Endothelial cell (in vitro differentiated cells): Measurements from ENCODE around the gene SMIM20. TPM values are rescaled to one million over a fixed set of nuclear protein-coding genes. Genes with fewer than 3 reads are reported as not detected.
"Not testable (repeated sequence)": the region's sequence is repeated elsewhere in the genome, so short reads cannot be mapped to it uniquely, and the experiment has no call there.

Source experiments
- DNase-seq: peaks from one replicate; pipeline ENCODE4 v3.0.0; 2021; ENCODE audit warnings: low spot score
- H3K27ac Mint-ChIP-seq: one replicate; pipeline ENCODE4 v1.8.0; 2021; ENCODE audit warnings: mixed read lengths, inconsistent platforms; ENCODE audit not compliant: unreplicated experiment
- H3K27me3 Mint-ChIP-seq: one replicate; pipeline ENCODE4 v1.8.0; 2021; ENCODE audit warnings: mild to moderate bottlenecking, moderate library complexity, mixed read lengths, inconsistent platforms; ENCODE audit not compliant: unreplicated experiment
- H3K36me3 Mint-ChIP-seq: one replicate; pipeline ENCODE4 v1.8.0; 2021; ENCODE audit warnings: mild to moderate bottlenecking, low read depth, mixed read lengths, inconsistent platforms; ENCODE audit not compliant: unreplicated experiment
- H3K4me1 Mint-ChIP-seq: one replicate; pipeline ENCODE4 v1.8.0; 2021; ENCODE audit warnings: mild to moderate bottlenecking, mixed read lengths, inconsistent platforms; ENCODE audit not compliant: unreplicated experiment
- H3K4me3 Mint-ChIP-seq: one replicate; pipeline ENCODE4 v1.8.0; 2021; ENCODE audit warnings: mild to moderate bottlenecking, mixed read lengths, inconsistent platforms; ENCODE audit not compliant: unreplicated experiment
- H3K9me3 Mint-ChIP-seq: one replicate; pipeline ENCODE4 v1.8.0; 2021; ENCODE audit warnings: mixed read lengths, inconsistent platforms; ENCODE audit not compliant: unreplicated experiment
- total RNA-seq: library from RNA; stranded (reverse); fragmentation: NEBNext Ultra II Directional; extraction: Animal tissue kit (Norgen Biotek cat#: 25700); gene quantifications from one replicate; pipeline ENCODE4 v1.2.1, GENCODE V29; 2021; ENCODE audit not compliant: unreplicated experiment
- TF ChIP-seq, protein P1 (sequence below): fragments of 200-600 bp; sonication (generic); IDR thresholded peaks from one replicate; pipeline ENCODE4 v1.5.0; 2021; ENCODE audit warnings: antibody characterized with exemption; ENCODE audit not compliant: unreplicated experiment

The SMIM20 gene
- total RNA-seq, 1 donor from 2014 or later: 22.5 TPM

DNA sequence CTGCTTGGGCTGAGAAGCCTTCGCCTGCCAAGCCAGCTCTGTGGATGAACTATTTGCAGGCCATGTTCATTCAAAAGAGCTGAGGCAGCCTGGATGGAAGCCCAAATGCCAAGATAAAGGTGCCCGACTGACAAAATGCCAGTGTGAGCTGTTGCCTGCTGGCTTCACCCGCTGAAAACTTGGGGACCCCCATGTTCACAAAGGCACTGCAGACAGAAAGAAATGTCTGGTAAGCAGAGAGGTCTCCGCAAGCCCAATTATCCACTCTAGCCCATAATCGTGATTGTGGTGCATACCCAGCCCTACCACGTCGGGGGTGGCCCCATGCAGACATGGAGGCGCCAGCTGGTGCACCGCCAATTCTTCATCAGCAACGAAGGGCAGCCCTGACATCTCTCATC lies 13.0 kb upstream of the SMIM20 start:
- no peak overlapping the region for H3K4me3 Mint-ChIP-seq
- no peaks in the 10 kb centered on the region for H3K9me3 Mint-ChIP-seq
- no peak for DNase-seq
- no peaks in the 10 kb centered on the region for H3K36me3 Mint-ChIP-seq
- H3K27me3 Mint-ChIP-seq: peaks cover 4% of the 10 kb centered on the region
- TF ChIP-seq, protein P1, sequence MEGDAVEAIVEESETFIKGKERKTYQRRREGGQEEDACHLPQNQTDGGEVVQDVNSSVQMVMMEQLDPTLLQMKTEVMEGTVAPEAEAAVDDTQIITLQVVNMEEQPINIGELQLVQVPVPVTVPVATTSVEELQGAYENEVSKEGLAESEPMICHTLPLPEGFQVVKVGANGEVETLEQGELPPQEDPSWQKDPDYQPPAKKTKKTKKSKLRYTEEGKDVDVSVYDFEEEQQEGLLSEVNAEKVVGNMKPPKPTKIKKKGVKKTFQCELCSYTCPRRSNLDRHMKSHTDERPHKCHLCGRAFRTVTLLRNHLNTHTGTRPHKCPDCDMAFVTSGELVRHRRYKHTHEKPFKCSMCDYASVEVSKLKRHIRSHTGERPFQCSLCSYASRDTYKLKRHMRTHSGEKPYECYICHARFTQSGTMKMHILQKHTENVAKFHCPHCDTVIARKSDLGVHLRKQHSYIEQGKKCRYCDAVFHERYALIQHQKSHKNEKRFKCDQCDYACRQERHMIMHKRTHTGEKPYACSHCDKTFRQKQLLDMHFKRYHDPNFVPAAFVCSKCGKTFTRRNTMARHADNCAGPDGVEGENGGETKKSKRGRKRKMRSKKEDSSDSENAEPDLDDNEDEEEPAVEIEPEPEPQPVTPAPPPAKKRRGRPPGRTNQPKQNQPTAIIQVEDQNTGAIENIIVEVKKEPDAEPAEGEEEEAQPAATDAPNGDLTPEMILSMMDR: no peak
- H3K27ac Mint-ChIP-seq: no peak overlapping the region
- peaks cover 8% of the 10 kb centered on the region for H3K4me1 Mint-ChIP-seq

DNA sequence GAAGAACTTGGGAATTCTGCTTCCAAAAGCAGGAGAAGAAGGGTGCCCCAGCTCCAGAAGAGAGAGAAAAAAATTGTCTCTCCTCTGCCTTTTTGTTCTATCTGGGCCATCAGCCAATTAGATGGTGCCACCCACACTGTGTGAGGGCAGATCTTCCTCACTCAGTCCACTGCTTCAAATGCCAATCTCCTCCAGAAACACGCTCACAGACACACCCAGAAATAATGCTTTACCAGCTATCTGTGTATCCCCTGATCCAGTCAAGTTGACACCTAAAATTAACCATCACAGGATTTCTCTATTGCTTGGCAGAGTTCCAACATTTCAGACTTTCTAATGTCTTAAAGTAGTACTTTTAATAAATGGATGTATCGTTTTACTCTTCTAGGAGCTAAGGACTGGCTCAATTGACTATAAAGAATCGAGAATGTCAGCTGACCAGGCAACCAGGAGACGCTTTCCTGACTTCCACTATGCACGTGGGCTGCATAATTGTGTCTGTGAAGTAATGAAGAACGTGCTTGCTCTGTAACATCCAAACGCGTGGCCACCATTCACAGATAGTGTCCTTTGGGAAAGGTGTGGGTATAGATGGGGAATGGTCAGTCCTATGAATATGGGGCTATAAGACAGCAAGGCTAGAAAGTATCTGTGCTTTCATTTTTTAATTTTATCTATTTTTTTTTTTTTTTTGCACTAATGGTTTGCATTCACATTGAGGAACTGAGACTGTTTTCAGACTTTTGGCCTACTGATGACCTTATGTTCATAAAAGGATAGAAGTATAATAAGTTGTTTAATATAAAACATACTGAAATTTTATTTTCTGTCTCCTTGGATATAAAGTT lies 9.9 kb upstream of the SMIM20 start:
- H3K4me1 Mint-ChIP-seq: peaks cover 8% of the 10 kb centered on the region
- no peak overlapping the region for H3K27ac Mint-ChIP-seq
- peaks cover 5% of the 10 kb centered on the region for H3K27me3 Mint-ChIP-seq
- no peak overlapping the region for H3K4me3 Mint-ChIP-seq
- no peaks in the 10 kb centered on the region for H3K9me3 Mint-ChIP-seq
- DNase-seq: no peak
- H3K36me3 Mint-ChIP-seq: peaks cover 8% of the 10 kb centered on the region
- TF ChIP-seq, protein P1: no peak

DNA sequence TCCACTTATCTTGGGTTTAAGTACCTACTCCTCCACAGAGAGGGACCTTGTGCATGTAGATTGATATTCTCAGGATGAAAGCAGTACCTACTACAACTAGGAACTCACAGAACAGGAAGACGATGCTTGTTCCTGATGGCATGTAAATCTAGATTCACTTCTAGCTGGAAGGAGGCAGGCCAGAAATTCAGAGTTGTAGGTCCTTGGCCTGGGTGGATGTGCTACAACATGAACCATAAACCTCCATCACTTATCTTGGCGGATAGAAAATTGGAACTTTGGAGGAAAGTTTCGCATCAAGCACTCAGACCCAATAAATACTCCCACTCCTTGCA lies 9.3 kb upstream of the SMIM20 start:
- Mint-ChIP-seq H3K4me3 (no peak overlapping the region), H3K27me3 (peaks cover 5% of the 10 kb centered on the region), H3K27ac (no peak overlapping the region), H3K9me3 (no peaks in the 10 kb centered on the region), H3K36me3 (peaks cover 10% of the 10 kb centered on the region), H3K4me1 (peaks cover 8% of the 10 kb centered on the region)
- no peak for DNase-seq
- TF ChIP-seq, protein P1: no peak

DNA sequence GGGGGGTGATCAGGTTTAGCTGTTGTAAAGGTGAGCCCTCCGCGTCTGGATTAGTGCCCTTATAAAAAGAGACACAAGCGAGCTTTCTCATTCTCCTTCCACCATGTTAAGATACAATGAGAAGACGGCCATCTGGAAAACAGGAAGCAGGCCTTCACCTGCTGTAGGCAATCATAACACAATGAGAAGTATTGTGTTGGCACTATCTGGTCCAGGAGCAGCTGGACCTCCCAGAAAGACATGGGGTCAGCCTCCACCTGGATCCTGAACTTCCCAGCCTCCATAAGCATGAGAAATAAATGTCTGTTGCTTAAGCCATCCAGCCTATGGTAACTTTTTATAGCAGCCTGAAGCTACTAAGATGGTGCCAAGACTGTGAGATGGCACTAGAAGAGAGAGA lies 8.6 kb upstream of the SMIM20 start:
- DNase-seq: no peak
- Mint-ChIP-seq H3K27ac (no peak overlapping the region), H3K9me3 (no peaks in the 10 kb centered on the region), H3K36me3 (peaks cover 10% of the 10 kb centered on the region), H3K4me3 (no peak overlapping the region), H3K27me3 (peaks cover 5% of the 10 kb centered on the region), H3K4me1 (peaks cover 7% of the 10 kb centered on the region)
- TF ChIP-seq, protein P1: no peak

DNA sequence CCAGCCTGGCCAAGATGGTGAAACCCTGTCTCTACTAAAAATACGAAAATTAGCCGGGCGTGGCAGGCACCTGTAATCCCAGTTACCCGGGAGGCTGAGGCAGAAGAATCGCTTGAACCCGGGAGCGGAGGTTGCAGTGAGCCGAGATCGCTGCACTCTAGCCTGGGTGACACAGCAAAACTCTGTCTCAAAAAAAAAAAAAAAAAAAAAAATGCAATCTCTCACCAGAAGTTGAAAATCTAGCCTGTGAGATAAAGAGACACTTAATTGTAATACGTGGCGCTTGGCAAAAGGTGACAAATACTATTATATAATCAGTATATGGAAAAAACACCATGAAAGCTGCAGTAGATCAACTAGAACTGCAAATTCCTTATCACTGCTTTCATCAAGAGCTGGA lies 7.9 kb upstream of the SMIM20 start:
- H3K27ac Mint-ChIP-seq, H3K4me1 Mint-ChIP-seq, H3K9me3 Mint-ChIP-seq, H3K27me3 Mint-ChIP-seq, H3K36me3 Mint-ChIP-seq, H3K4me3 Mint-ChIP-seq, DNase-seq: not testable (repeated sequence)
